MM.1S (cell line): ENCODE data around the gene GMPR.

Experiments used
- EZH2 ChIP-seq: fragments of 300-600 bp; sonication (generic); optimal IDR thresholded peaks from 2 replicates; pipeline ENCODE3; 2017; ENCODE audit warnings: low read depth, mild to moderate bottlenecking, antibody characterized with exemption, low read length, mixed read lengths
- EZH2phosphoT487 ChIP-seq: fragments of 300-600 bp; sonication (generic); IDR thresholded peaks from 2 replicates; pipeline ENCODE4 v1.6.1; 2018; ENCODE audit warnings: antibody characterized with exemption, low read length
- TF ChIP-seq, protein P1 (sequence below): fragments of 300-600 bp; sonication (generic); IDR thresholded peaks from 2 replicates; pipeline ENCODE4 v1.5.1; 2016; ENCODE audit warnings: antibody characterized with exemption, low read length, mixed read lengths

DNA sequence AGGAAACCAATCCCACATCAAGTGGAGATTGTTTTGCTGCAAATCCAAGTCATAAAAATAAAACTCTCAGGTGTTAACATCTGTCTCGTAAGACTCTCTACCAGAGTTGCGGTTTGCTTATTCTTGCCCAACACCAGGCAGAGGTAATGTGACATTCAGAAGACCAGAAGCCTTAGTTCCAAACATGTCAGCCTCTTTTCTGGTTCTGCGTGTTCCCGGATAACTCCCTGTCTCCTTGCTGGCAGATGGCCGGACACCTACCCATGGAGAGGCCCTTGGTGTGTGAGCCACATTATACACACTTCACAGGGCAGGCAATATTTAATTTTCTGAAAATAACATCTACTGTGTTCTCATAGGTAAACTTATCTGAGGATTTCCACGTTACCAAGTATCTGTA, 73.4 kb downstream of the GMPR start:
- TF ChIP-seq, protein P1, sequence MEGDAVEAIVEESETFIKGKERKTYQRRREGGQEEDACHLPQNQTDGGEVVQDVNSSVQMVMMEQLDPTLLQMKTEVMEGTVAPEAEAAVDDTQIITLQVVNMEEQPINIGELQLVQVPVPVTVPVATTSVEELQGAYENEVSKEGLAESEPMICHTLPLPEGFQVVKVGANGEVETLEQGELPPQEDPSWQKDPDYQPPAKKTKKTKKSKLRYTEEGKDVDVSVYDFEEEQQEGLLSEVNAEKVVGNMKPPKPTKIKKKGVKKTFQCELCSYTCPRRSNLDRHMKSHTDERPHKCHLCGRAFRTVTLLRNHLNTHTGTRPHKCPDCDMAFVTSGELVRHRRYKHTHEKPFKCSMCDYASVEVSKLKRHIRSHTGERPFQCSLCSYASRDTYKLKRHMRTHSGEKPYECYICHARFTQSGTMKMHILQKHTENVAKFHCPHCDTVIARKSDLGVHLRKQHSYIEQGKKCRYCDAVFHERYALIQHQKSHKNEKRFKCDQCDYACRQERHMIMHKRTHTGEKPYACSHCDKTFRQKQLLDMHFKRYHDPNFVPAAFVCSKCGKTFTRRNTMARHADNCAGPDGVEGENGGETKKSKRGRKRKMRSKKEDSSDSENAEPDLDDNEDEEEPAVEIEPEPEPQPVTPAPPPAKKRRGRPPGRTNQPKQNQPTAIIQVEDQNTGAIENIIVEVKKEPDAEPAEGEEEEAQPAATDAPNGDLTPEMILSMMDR: no peak
- TF ChIP-seq EZH2phosphoT487: no peak
- TF ChIP-seq EZH2: no peak
